ENCODE measurements around the gene VPS36.
"Not testable (repeated sequence)": the region's sequence is repeated elsewhere in the genome, so short reads cannot be mapped to it uniquely, and the experiment has no call there.

VPS36 gene

GRCh38 chr13:52374389-52374788 lies 76.0 kb downstream of the VPS36 start:
- DNase-seq = no peak

GRCh38 chr13:52373277-52373676 lies 77.2 kb downstream of the VPS36 start:
- not testable (repeated sequence) for DNase-seq

GRCh38 chr13:52371736-52372247 lies 78.6 kb downstream of the VPS36 start:
- no peak for DNase-seq

GRCh38 chr13:52366291-52366690 lies 84.1 kb downstream of the VPS36 start:
- DNase-seq = no peak
